Measurements from ENCODE around the gene YKT6.

YKT6 gene

GRCh38 chr7:44219371-44220045, 18.7 kb downstream of the YKT6 start:
- DNase-seq, result no peak

- DNase-seq, result no peak
Observed at GRCh38 chr7:44220046-44220357, 19.2 kb downstream of the YKT6 start.

GRCh38 chr7:44220358-44221112, 19.8 kb downstream of the YKT6 start:
- no peak for DNase-seq

GRCh38 chr7:44221231-44221791, 20.5 kb downstream of the YKT6 start:
- no peak for DNase-seq

- DNase-seq, result no peak
Observed at GRCh38 chr7:44222074-44222473, 21.3 kb downstream of the YKT6 start.

- no peak for DNase-seq
Observed at GRCh38 chr7:44222776-44223261, 22.0 kb downstream of the YKT6 start.

GRCh38 chr7:44223362-44224079, 22.7 kb downstream of the YKT6 start:
- DNase-seq, result no peak

GRCh38 chr7:44224080-44224973, 23.5 kb downstream of the YKT6 start:
- no peak for DNase-seq

- DNase-seq, result no peak
Observed at GRCh38 chr7:44224974-44225565, 24.3 kb downstream of the YKT6 start.

GRCh38 chr7:44225566-44226395, 25.0 kb downstream of the YKT6 start:
- DNase-seq, result no peak

- DNase-seq, result no peak
Observed at GRCh38 chr7:44226396-44226753, 25.6 kb downstream of the YKT6 start.

GRCh38 chr7:44227911-44228310, 27.1 kb downstream of the YKT6 start:
- no peak for DNase-seq

- DNase-seq, result no peak
Observed at GRCh38 chr7:44228571-44229350, 28.0 kb downstream of the YKT6 start.

GRCh38 chr7:44229546-44230105, 28.8 kb downstream of the YKT6 start:
- no peak for DNase-seq

GRCh38 chr7:44230286-44230685, 29.5 kb downstream of the YKT6 start:
- DNase-seq, result no peak

GRCh38 chr7:44231088-44231487, 30.3 kb downstream of the YKT6 start:
- DNase-seq, result no peak

GRCh38 chr7:44232396-44232795, 31.6 kb downstream of the YKT6 start:
- no peak for DNase-seq

- DNase-seq, result no peak
Observed at GRCh38 chr7:44232901-44233715, 32.3 kb downstream of the YKT6 start.

GRCh38 chr7:44235066-44235465, 34.3 kb downstream of the YKT6 start:
- DNase-seq, result no peak
